HG03342 (cell line): Measurements from ENCODE around the gene TRAPPC8.
"Not testable (repeated sequence)": the region's sequence is repeated elsewhere in the genome, so short reads cannot be mapped to it uniquely, and the experiment has no call there.

Source experiments
- ATAC-seq: cut with Tn5 transposase; IDR thresholded peaks from one replicate; pipeline ENCODE4 v1.9.1; 2021; ENCODE audit warnings: mild to moderate bottlenecking, moderate library complexity; ENCODE audit not compliant: unreplicated experiment

TRAPPC8 gene

DNA sequence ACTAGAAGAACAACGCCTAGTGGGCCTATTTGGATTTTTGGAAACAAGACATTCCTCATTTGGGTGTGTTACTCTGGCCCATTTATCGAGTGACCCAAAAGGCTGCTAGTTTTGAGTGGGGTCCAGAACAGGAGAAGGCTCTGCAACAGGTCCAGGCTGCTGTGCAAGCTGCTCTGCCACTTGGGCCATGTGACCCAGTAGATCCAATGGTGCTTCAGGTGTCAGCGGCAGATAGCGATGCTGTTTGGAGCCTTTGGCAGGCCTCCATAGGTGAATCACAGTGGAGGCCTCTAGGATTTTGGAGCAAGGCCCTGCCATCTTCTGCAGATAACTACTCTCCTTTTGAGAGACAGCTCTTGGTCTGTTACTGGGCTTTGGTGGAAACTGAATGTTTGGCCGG is 143.7 kb downstream of the TRAPPC8 start:
- not testable (repeated sequence) for ATAC-seq

DNA sequence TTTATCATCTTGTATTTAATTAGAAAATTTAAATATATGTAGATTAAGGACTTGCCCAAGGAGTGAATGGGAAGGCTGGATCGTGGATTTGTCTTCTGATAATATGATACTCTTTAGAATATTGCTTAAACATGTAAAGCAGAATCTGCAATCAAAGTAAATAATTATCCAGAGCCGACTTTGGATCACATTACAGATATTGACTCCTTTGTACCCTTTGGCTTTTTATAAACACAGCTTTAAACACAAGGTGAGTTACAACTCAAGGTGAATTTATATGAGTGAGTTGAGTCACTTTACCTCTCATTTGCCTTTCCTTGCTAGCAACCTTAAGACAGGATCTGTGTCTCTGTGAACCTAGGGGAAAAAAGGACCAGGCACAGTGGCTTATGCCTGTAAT is 144.5 kb downstream of the TRAPPC8 start:
- ATAC-seq = no peak

DNA sequence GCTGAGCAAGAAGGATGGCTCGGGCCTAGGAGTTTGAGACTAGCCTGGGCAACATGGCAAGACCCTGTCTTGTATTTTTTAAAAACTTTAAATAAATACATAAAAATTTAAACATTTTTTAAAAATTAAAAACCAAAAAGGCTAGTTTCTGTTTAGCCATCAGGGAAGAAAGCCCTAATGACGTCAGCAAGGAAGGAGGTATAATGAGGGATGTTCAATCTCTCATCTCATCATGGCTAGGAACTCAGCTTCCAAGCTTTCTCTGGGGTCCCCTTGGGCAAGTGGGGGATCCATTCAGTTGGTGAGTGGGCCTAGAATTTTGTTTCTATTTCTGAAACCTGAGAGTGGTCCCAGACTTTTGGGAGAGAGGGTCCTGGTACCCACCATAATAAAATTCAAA is 147.2 kb downstream of the TRAPPC8 start:
- no peak for ATAC-seq

DNA sequence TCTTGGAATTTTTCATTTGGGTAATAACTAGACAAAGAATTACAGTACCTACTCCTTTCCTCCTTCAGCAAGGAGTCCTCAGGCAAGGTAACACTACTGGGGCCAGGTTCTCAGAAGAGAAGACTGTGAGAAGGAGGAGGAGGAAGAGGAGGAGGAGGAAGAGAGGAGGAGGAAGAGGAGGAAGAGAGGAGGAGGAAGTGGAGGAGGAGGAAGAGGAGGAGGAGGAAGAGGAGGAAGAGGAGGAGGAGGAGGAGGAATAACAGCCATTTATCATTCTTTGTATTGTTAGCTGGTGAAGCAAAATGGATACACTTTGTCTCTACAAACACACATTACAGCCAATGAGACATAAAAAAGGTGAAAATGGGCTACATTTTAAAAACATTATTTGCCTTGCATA is 149.4 kb downstream of the TRAPPC8 start:
- ATAC-seq = no peak

DNA sequence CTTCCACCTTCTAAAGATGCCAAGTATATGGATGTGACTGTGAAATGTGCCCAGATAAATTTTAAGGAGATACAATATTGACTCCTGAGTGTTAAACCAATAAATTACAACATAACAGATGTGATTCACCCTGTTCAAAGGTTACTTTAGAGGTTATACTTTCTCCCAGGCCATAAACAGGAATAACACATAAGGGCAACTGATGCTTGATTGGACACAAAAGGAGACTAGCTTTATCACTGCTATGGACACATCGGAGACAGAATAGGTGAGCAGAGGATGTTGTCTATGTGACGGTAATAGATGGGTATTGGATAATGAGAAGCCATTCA is 150.4 kb downstream of the TRAPPC8 start:
- no peak for ATAC-seq

DNA sequence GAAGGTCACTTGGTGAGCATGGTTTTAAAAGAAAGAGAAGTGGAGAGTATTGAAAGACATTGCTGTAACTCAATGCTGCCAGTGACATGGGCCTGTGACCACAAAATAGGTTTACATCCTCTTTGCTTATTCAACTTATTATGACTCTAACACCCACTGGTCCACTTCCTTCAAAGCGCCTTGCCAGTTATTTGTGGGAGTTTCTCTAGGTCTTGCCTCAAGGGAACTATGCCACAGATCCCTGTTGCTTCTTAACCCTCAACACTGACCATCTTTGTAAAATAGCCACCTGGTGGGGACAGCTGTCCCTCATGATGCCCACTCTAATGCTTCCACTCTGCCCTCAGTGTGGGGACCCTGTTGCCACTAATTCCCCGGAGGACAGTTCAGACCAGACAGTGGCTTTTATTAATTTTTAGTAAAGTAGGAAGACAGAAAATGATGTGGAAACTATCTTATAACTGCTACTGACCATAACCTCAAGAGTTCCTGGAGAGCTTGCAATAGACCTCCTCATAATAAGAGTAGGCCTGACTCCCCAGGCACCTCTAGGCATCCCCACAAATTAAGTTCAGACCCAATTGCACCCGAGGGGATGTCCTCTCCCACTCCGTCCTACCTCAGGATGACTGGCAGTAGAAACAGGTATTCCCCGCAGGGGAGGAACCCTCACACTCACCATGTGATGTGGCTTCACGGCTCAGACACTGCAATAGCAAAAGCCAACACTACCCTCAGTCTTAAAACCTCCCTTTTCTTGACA is 150.9 kb downstream of the TRAPPC8 start:
- peak; percentile 95 for ATAC-seq

DNA sequence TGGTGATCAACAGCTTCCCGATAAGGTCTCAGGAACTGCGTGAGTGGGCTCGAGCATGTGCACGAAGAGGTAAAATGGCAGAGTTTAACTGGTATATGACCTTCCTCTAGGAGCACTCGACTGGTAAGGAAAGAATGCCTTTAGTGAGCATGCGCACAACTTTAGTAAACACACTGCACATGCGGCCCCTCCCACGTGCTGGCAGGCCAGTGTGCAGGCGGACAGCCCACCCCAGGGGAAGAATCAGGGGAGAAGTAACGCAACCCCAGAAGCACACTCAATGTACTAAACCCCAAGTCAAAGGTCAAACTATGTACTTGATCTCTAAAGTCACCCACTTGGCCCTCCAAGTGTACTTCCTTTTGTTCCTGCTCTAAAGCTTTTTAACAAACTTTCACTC is 153.5 kb downstream of the TRAPPC8 start:
- ATAC-seq = no peak

DNA sequence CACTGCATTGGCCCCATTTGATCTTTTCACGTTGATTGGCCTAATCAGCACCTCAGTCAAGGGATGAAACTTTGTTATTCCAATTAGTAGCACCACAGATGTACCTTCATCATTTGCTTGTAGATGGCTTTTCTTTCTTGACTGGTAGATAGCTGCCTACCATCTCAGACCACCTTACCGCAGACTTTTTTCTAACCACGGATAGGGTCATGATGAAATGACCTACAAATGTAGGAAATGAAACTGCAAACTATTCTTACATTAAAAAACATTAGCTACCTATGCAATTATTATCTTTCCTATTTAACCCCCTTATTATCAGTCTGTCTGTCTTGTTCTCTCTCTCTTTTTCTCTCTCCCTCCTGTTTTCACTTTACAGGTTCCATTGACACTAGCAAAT is 159.9 kb downstream of the TRAPPC8 start:
- no peak for ATAC-seq
